ENCODE data around the gene MSLN.

Gene MSLN

GRCh38 chr16:760545-761343, at the start of gene MSLN:
MSLN (plus strand) TSS chr16:760734; CDS start chr16:762681, 1,947 bp downstream.
- no peak for DNase-seq

GRCh38 chr16:711084-711483, 49.5 kb upstream of the MSLN start:
- no peak for DNase-seq

GRCh38 chr16:711548-712320, 48.8 kb upstream of the MSLN start:
- DNase-seq = peak in 1 of 2 experiments; percentile 68

- DNase-seq = peak in 1 of 2 experiments; percentile 58
Observed at GRCh38 chr16:712740-713250, 47.7 kb upstream of the MSLN start.

GRCh38 chr16:714079-714478, 46.5 kb upstream of the MSLN start:
- no peak for DNase-seq

GRCh38 chr16:714558-715476, 45.7 kb upstream of the MSLN start, which contains the start of gene METRN:
METRN (plus strand) TSS chr16:715118; CDS start chr16:715290, 172 bp downstream.
- DNase-seq = peak; percentile 75 to 80

GRCh38 chr16:715477-716199, 44.9 kb upstream of the MSLN start:
- peak in 1 of 2 experiments; percentile 48 for DNase-seq

GRCh38 chr16:716200-716568, 44.4 kb upstream of the MSLN start:
- DNase-seq = no peak

- DNase-seq = no peak
Observed at GRCh38 chr16:716768-717325, 43.7 kb upstream of the MSLN start.

- no peak for DNase-seq
Observed at GRCh38 chr16:717450-718245, 42.9 kb upstream of the MSLN start.

GRCh38 chr16:718389-718788, 42.1 kb upstream of the MSLN start:
- no peak for DNase-seq

GRCh38 chr16:718922-719321, 41.6 kb upstream of the MSLN start:
- DNase-seq = no peak

GRCh38 chr16:719815-720446, 40.6 kb upstream of the MSLN start:
- peak in 1 of 2 experiments; percentile 58 for DNase-seq

- peak; percentile 85 to 93 for DNase-seq
Observed at GRCh38 chr16:720447-720989, 40.0 kb upstream of the MSLN start.

- DNase-seq = peak; percentile 53 to 86
Observed at GRCh38 chr16:720990-721764, 39.4 kb upstream of the MSLN start, which contains the start of gene ANTKMT. ANTKMT (plus strand) TSS chr16:721146; CDS start chr16:721275, 129 bp downstream.

- no peak for DNase-seq
Observed at GRCh38 chr16:721765-722540, 38.6 kb upstream of the MSLN start.

- no peak for DNase-seq
Observed at GRCh38 chr16:722835-723633, 37.5 kb upstream of the MSLN start.
